ENCODE results near the gene FYCO1. TPM values are rescaled to one million over a fixed set of nuclear protein-coding genes. Genes with fewer than 3 reads are reported as not detected.

The FYCO1 gene
- polyA plus RNA-seq, 1 experiment: 14.2 TPM

- ChIA-PET CTCF (interaction anchor here (0.8 to 1.2 kb wide), 3 partner anchors 14 to 93 kb away, joined by 3 read pairs; no protein-coding TSS in a partner anchor), POLR2A (interaction anchor here (0.7 kb wide), 1 partner anchor 103 kb away, joined by 3 read pairs; no protein-coding TSS in a partner anchor)
- TF ChIP-seq, protein P1, sequence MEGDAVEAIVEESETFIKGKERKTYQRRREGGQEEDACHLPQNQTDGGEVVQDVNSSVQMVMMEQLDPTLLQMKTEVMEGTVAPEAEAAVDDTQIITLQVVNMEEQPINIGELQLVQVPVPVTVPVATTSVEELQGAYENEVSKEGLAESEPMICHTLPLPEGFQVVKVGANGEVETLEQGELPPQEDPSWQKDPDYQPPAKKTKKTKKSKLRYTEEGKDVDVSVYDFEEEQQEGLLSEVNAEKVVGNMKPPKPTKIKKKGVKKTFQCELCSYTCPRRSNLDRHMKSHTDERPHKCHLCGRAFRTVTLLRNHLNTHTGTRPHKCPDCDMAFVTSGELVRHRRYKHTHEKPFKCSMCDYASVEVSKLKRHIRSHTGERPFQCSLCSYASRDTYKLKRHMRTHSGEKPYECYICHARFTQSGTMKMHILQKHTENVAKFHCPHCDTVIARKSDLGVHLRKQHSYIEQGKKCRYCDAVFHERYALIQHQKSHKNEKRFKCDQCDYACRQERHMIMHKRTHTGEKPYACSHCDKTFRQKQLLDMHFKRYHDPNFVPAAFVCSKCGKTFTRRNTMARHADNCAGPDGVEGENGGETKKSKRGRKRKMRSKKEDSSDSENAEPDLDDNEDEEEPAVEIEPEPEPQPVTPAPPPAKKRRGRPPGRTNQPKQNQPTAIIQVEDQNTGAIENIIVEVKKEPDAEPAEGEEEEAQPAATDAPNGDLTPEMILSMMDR (IDR thresholded peaks at IDR 0.05; ENCODE audit: insufficient read depth, low read depth, low read length): no peak
- peaks cover 5% of the 10 kb centered on the region; the same call in 1 of the 2 replicates for H3K36me3 ChIP-seq (ENCODE audit: control insufficient read depth, insufficient read depth, low read length)
- H3K27me3 ChIP-seq (ENCODE audit: control insufficient read depth, insufficient read depth, low read length): no peaks in the 10 kb centered on the region
- H3K4me3 ChIP-seq (ENCODE audit: low read depth, low read length): no peak overlapping the region
- no peak for DNase-seq (ENCODE audit: low read depth)
Measured at GRCh38 chr3:45986303-45986982, 9.2 kb downstream of the FYCO1 start.

DNA sequence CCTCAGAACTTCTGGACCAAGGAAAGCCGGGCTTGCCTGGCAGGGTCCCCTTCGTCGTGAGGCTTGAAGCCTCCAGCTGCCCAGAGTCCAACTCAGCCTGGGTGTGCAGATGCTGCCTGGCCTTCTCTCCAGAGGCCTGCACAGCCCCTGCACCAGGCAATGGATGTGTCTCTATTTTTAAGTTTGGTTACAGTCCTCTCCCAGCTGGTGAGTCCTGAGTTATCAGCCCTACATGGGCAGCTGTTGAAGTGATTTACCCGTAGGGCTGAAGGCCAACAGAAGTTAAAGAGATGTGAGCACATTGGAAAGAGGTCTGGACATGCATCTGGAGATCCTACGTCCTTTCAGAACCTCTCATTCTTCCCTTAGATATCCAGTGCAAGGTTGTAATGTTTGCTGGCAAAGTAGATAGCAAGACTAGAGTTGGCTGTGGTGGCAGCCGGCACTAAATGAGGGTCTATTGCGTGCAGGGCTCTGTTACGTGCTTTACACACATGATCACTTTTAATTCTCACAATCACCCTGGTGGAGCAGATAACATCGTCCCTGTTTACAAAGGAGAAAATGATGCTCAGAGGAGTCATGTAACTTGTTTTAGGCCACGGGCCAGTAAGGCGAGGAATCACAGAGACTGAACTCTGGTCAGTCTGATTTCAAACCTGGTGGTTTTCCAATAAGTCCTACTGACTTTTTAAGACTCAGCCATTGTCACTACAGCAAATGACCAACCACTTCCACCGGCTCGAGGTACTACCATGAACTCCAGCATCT, 9.9 kb downstream of the FYCO1 start:
- ChIA-PET CTCF (interaction anchor here (0.8 to 1.2 kb wide), 3 partner anchors 13 to 47 kb away, joined by 3 read pairs; no protein-coding TSS in a partner anchor), POLR2A (interaction anchor here (0.7 kb wide), 1 partner anchor 104 kb away, joined by 3 read pairs; no protein-coding TSS in a partner anchor)
- H3K4me3 ChIP-seq (ENCODE audit: low read depth, low read length): no peak overlapping the region
- H3K27me3 ChIP-seq (ENCODE audit: control insufficient read depth, insufficient read depth, low read length): no peaks in the 10 kb centered on the region
- peaks cover 3% of the 10 kb centered on the region; the same call in 1 of the 2 replicates for H3K36me3 ChIP-seq (ENCODE audit: control insufficient read depth, insufficient read depth, low read length)
- TF ChIP-seq, protein P1 (IDR thresholded peaks at IDR 0.05; ENCODE audit: insufficient read depth, low read depth, low read length): no peak
- DNase-seq (ENCODE audit: low read depth): no peak

DNA sequence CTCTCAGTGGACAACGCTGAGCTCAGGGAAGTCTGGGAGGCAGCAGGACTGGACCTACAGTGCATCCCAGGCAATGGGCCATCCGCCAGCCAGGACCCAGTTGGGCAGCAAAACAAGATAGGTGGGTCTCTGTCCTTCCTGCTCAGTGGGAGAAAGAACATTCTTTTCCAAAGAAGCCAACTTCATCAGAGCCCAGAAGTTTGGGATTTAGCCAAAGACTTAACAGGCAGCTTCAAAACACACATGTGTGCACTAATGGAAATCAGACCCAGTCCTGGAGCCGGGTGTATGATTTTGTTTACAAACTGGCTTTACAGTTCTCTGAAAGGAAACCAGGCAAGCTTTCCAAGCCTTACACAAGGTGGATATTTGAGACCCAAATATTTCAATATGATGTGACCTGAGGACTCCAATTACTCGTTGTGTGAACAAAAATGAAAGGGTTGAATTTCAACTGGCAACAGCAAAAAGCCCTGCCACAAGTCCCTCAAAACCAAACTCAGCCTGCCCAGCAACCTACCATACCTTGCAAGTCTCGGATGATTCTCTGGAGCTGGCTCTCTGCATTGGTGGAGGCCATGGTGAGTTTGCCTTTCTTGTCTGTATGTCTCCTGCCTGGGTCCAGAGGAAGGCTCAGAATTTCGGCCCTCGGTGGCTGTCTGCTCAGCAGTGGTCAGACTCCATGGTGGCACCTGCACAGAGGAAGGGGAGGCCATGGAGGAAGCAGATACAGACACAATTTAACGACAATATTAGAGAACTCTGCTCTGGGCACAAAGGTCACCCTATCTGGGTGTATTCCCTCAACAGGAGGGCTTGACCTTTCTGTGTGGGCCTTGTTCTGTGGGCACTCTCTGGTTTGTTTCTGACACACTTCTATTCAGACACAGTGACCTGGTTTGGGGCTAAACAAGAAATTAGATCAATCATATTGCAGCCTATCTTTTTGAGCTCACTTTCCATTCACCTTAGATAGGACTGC, 11.0 kb downstream of the FYCO1 start:
- ChIA-PET CTCF (interaction anchor here (1.2 to 1.3 kb wide), 2 partner anchors 45 to 46 kb away, joined by 3 to 4 read pairs; no protein-coding TSS in a partner anchor), POLR2A (no interaction called here)
- Histone ChIP-seq H3K27me3 (ENCODE audit: control insufficient read depth, insufficient read depth, low read length) (no peaks in the 10 kb centered on the region), H3K4me3 (ENCODE audit: low read depth, low read length) (no peak overlapping the region), H3K36me3 (ENCODE audit: control insufficient read depth, insufficient read depth, low read length) (peaks cover 3% of the 10 kb centered on the region; the same call in 1 of the 2 replicates)
- TF ChIP-seq, protein P1 (IDR thresholded peaks at IDR 0.05; ENCODE audit: insufficient read depth, low read depth, low read length): no peak
- no peak for DNase-seq (ENCODE audit: low read depth)

- DNase-seq (ENCODE audit: low read depth): no peak
- Histone ChIP-seq H3K4me3 (ENCODE audit: low read depth, low read length) (no peak overlapping the region), H3K36me3 (ENCODE audit: control insufficient read depth, insufficient read depth, low read length) (peaks cover 7% of the 10 kb centered on the region), H3K27me3 (ENCODE audit: control insufficient read depth, insufficient read depth, low read length) (no peaks in the 10 kb centered on the region)
- POLR2A ChIA-PET: no interaction called here
- TF ChIP-seq, protein P1 (IDR thresholded peaks at IDR 0.05; ENCODE audit: insufficient read depth, low read depth, low read length): no peak
- CTCF ChIA-PET: interaction anchor here (1.3 kb wide), 1 partner anchor 45 kb away, joined by 4 read pairs; no protein-coding TSS in a partner anchor
Measured at GRCh38 chr3:45983770-45984169, 11.9 kb downstream of the FYCO1 start.

Data from BJ (cell line).